Karpas-422 (cell line): ENCODE measurements around the gene CTNND2. TPM values are rescaled to one million over a fixed set of nuclear protein-coding genes. Genes with fewer than 3 reads are reported as not detected.

Experiments used
- DNase-seq: peaks from one replicate; pipeline ENCODE4 v3.0.0-alpha.2; 2015
- H2AFZ ChIP-seq: fragments of 200-600 bp; sonication (generic); 2 replicates; pipeline ENCODE4 v1.6.1; 2014; ENCODE audit warnings: antibody characterized with exemption, low read length, mixed read lengths
- H3K27ac ChIP-seq: fragments of 200-600 bp; sonication (generic); 2 replicates; pipeline ENCODE4 v1.5.1; 2014; ENCODE audit warnings: mild to moderate bottlenecking, low read length, moderate library complexity
- H3K27me3 ChIP-seq: fragments of 200-600 bp; sonication (generic); 2 replicates; pipeline ENCODE4 v1.6.1; 2014; ENCODE audit warnings: low read length, mixed read lengths
- H3K36me3 ChIP-seq: fragments of 200-600 bp; sonication (generic); 2 replicates; pipeline ENCODE4 v1.6.1; 2014; ENCODE audit warnings: low read length, mixed read lengths; ENCODE audit not compliant: insufficient read depth
- H3K4me1 ChIP-seq: fragments of 200-600 bp; sonication (generic); 2 replicates; pipeline ENCODE4 v1.6.1; 2014; ENCODE audit warnings: mild to moderate bottlenecking, low read length, mixed read lengths
- H3K4me2 ChIP-seq: fragments of 200-600 bp; sonication (generic); 2 replicates; pipeline ENCODE4 v1.6.1; 2014; ENCODE audit warnings: low read length, low read depth, mild to moderate bottlenecking; ENCODE audit not compliant: poor library complexity, severe bottlenecking
- H3K4me3 ChIP-seq: fragments of 200-600 bp; sonication (generic); 2 replicates; pipeline ENCODE4 v1.5.1; 2014; ENCODE audit warnings: mild to moderate bottlenecking, antibody characterized with exemption, low read length, mixed read lengths
- H3K79me2 ChIP-seq: fragments of 200-600 bp; sonication (generic); 2 replicates; pipeline ENCODE4 v1.6.1; 2014; ENCODE audit warnings: mild to moderate bottlenecking, low read length, mixed read lengths
- H3K9ac ChIP-seq: fragments of 200-600 bp; sonication (generic); 2 replicates; pipeline ENCODE4 v1.6.0; 2014; ENCODE audit warnings: low read length
- H3K9me2 ChIP-seq: fragments of 200-600 bp; sonication (generic), shearing (Covaris generic); replicated peaks from 2 replicates; pipeline ENCODE4 v1.6.0; 2014; ENCODE audit warnings: mild to moderate bottlenecking, low read length, moderate library complexity; ENCODE audit not compliant: insufficient read depth
- H3K9me3 ChIP-seq: fragments of 300-700, 200-600 bp; sonication (generic); 2 replicates; pipeline ENCODE4 v1.6.1; 2014; ENCODE audit warnings: low read length, mixed read lengths
- H4K20me1 ChIP-seq: fragments of 200-600 bp; sonication (generic); 2 replicates; pipeline ENCODE4 v1.6.1; 2014; ENCODE audit warnings: mild to moderate bottlenecking, antibody characterized with exemption, low read length, low read depth; ENCODE audit not compliant: insufficient read depth
- total RNA-seq: library from RNA; depleted of rRNA; stranded (reverse); fragments of >200 nt; shearing (Covaris generic); gene quantifications from 2 replicates; pipeline ENCODE4 v1.2.3, GENCODE V29; 2014; ENCODE audit warnings: low replicate concordance

Gene CTNND2
- total RNA-seq, 1 experiment from 2014 or later, result not detected

GRCh38 chr5:11311731-11312130 is 592.5 kb downstream of the CTNND2 start:
- Histone ChIP-seq H3K79me2 (no peaks in the 10 kb centered on the region), H3K4me2 (no peak overlapping the region), H3K9ac (no peak overlapping the region), H3K4me1 (no peaks in the 10 kb centered on the region), H3K9me3 (no peaks in the 10 kb centered on the region), H3K27me3 (no peaks in the 10 kb centered on the region), H2AFZ (no peak overlapping the region), H4K20me1 (no peaks in the 10 kb centered on the region), H3K4me3 (no peak overlapping the region), H3K36me3 (no peaks in the 10 kb centered on the region), H3K9me2 (no peaks in the 10 kb centered on the region), H3K27ac (no peak overlapping the region)
- DNase-seq, result no peak

GRCh38 chr5:11311272-11311671 is 593.0 kb downstream of the CTNND2 start:
- Histone ChIP-seq H2AFZ (no peak overlapping the region), H3K4me3 (no peak overlapping the region), H4K20me1 (no peaks in the 10 kb centered on the region), H3K27ac (no peak overlapping the region), H3K27me3 (no peaks in the 10 kb centered on the region), H3K79me2 (no peaks in the 10 kb centered on the region), H3K9me3 (no peaks in the 10 kb centered on the region), H3K9me2 (no peaks in the 10 kb centered on the region), H3K36me3 (no peaks in the 10 kb centered on the region), H3K4me1 (no peaks in the 10 kb centered on the region), H3K9ac (no peak overlapping the region), H3K4me2 (no peak overlapping the region)
- no peak for DNase-seq

- Histone ChIP-seq H2AFZ (no peak overlapping the region), H3K4me3 (no peak overlapping the region), H3K4me2 (no peak overlapping the region), H4K20me1 (no peaks in the 10 kb centered on the region), H3K9me2 (no peaks in the 10 kb centered on the region), H3K79me2 (no peaks in the 10 kb centered on the region), H3K4me1 (no peaks in the 10 kb centered on the region), H3K27me3 (no peaks in the 10 kb centered on the region), H3K36me3 (no peaks in the 10 kb centered on the region), H3K9me3 (no peaks in the 10 kb centered on the region), H3K27ac (no peak overlapping the region), H3K9ac (no peak overlapping the region)
- no peak for DNase-seq
These were observed 594.1 kb downstream of the CTNND2 start for GRCh38 chr5:11310158-11310557.

- Histone ChIP-seq H3K9me2 (no peaks in the 10 kb centered on the region), H3K4me2 (no peak overlapping the region), H3K4me3 (no peak overlapping the region), H3K27ac (no peak overlapping the region), H3K36me3 (no peaks in the 10 kb centered on the region), H3K9ac (no peak overlapping the region), H3K79me2 (no peaks in the 10 kb centered on the region), H2AFZ (no peak overlapping the region), H3K27me3 (no peaks in the 10 kb centered on the region), H4K20me1 (no peaks in the 10 kb centered on the region), H3K9me3 (no peaks in the 10 kb centered on the region), H3K4me1 (no peaks in the 10 kb centered on the region)
- DNase-seq, result no peak
These were observed 597.9 kb downstream of the CTNND2 start for GRCh38 chr5:11306365-11306764.

- no peak overlapping the region for H3K27ac ChIP-seq
- no peak for DNase-seq
- no peaks in the 10 kb centered on the region for H3K36me3 ChIP-seq
- H3K9me3 ChIP-seq, result no peaks in the 10 kb centered on the region
- no peaks in the 10 kb centered on the region for H3K4me1 ChIP-seq
- H3K9me2 ChIP-seq, result no peaks in the 10 kb centered on the region
- no peaks in the 10 kb centered on the region for H4K20me1 ChIP-seq
- H3K4me3 ChIP-seq, result no peak overlapping the region
- H2AFZ ChIP-seq, result no peak overlapping the region
- H3K27me3 ChIP-seq, result no peaks in the 10 kb centered on the region
- no peak overlapping the region for H3K4me2 ChIP-seq
- H3K79me2 ChIP-seq, result no peaks in the 10 kb centered on the region
- H3K9ac ChIP-seq, result no peak overlapping the region
These were observed 599.0 kb downstream of the CTNND2 start for GRCh38 chr5:11305245-11305644.

GRCh38 chr5:11304641-11305040 is 599.6 kb downstream of the CTNND2 start:
- no peaks in the 10 kb centered on the region for H3K79me2 ChIP-seq
- no peaks in the 10 kb centered on the region for H4K20me1 ChIP-seq
- no peak overlapping the region for H2AFZ ChIP-seq
- H3K9me2 ChIP-seq, result no peaks in the 10 kb centered on the region
- no peak for DNase-seq
- no peaks in the 10 kb centered on the region for H3K36me3 ChIP-seq
- H3K4me1 ChIP-seq, result no peaks in the 10 kb centered on the region
- no peak overlapping the region for H3K4me3 ChIP-seq
- H3K9me3 ChIP-seq, result no peaks in the 10 kb centered on the region
- H3K27ac ChIP-seq, result no peak overlapping the region
- H3K4me2 ChIP-seq, result no peak overlapping the region
- H3K9ac ChIP-seq, result no peak overlapping the region
- no peaks in the 10 kb centered on the region for H3K27me3 ChIP-seq

GRCh38 chr5:11302663-11303062 is 601.6 kb downstream of the CTNND2 start:
- Histone ChIP-seq H3K27ac (no peak overlapping the region), H3K9me3 (no peaks in the 10 kb centered on the region), H3K4me2 (no peak overlapping the region), H3K27me3 (no peaks in the 10 kb centered on the region), H3K4me3 (no peak overlapping the region), H3K79me2 (no peaks in the 10 kb centered on the region), H2AFZ (no peak overlapping the region), H3K9ac (no peak overlapping the region), H3K4me1 (no peaks in the 10 kb centered on the region), H3K9me2 (no peaks in the 10 kb centered on the region), H3K36me3 (no peaks in the 10 kb centered on the region), H4K20me1 (no peaks in the 10 kb centered on the region)
- no peak for DNase-seq

GRCh38 chr5:11301171-11301570 is 603.1 kb downstream of the CTNND2 start:
- Histone ChIP-seq H3K9ac (no peak overlapping the region), H3K4me1 (no peaks in the 10 kb centered on the region), H3K27ac (no peak overlapping the region), H2AFZ (no peak overlapping the region), H3K36me3 (no peaks in the 10 kb centered on the region), H3K4me3 (no peak overlapping the region), H3K4me2 (no peak overlapping the region), H3K9me3 (no peaks in the 10 kb centered on the region), H4K20me1 (no peaks in the 10 kb centered on the region), H3K27me3 (no peaks in the 10 kb centered on the region), H3K9me2 (no peaks in the 10 kb centered on the region), H3K79me2 (no peaks in the 10 kb centered on the region)
- DNase-seq, result no peak

GRCh38 chr5:11300736-11301135 is 603.5 kb downstream of the CTNND2 start:
- Histone ChIP-seq H2AFZ (no peak overlapping the region), H3K4me1 (no peaks in the 10 kb centered on the region), H3K27me3 (no peaks in the 10 kb centered on the region), H3K79me2 (no peaks in the 10 kb centered on the region), H3K9ac (no peak overlapping the region), H3K36me3 (no peaks in the 10 kb centered on the region), H3K9me2 (no peaks in the 10 kb centered on the region), H3K9me3 (no peaks in the 10 kb centered on the region), H3K4me3 (no peak overlapping the region), H3K4me2 (no peak overlapping the region), H4K20me1 (no peaks in the 10 kb centered on the region), H3K27ac (no peak overlapping the region)
- DNase-seq, result no peak
